A549 (cell line): ENCODE results near the gene WSB2.

Experiments used
- CEBPB ChIP-seq, 2 experiments: fragments of >200 bp in 1 of 2; sonication (Bioruptor Twin) in 1 of 2; formaldehyde crosslinking in 1 of 2; IDR thresholded peaks; 2 replicates each; pipeline ENCODE4 v1.6.1; 2012 to 2016
- CTCF ChIP-seq: fragments of >200 bp; sonication (Bioruptor Twin); formaldehyde crosslinking; IDR thresholded peaks from 3 replicates; pipeline ENCODE4 v1.5.1; 2016
- EHF ChIP-seq: fragments of 250-450 bp; sonication (Bioruptor Pico); IDR thresholded peaks from 2 replicates; pipeline ENCODE4 v1.5.0; 2020; ENCODE audit warnings: mild to moderate bottlenecking
- JUN ChIP-seq, 2 experiments: fragments of >200 bp; sonication (Bioruptor Twin); formaldehyde crosslinking; IDR thresholded peaks; 2 replicates in 1 of 2; 3 replicates in 1 of 2; pipeline ENCODE4 v1.6.1; 2016 to 2017
- KDM5A ChIP-seq: fragments of 200-600 bp; sonication (generic); IDR thresholded peaks from 2 replicates; pipeline ENCODE4 v1.6.1; 2016; ENCODE audit warnings: antibody characterized with exemption, mild to moderate bottlenecking
- POLR2A ChIP-seq: IDR thresholded peaks from 2 replicates; pipeline ENCODE4 v1.6.1; 2012; ENCODE audit warnings: mild to moderate bottlenecking, low read length

- TF ChIP-seq POLR2A = no peak
- TF ChIP-seq KDM5A = no peak
- TF ChIP-seq CEBPB (IDR thresholded peaks at IDR 0.05) = no peak
- TF ChIP-seq CTCF = no peak
- no peak for TF ChIP-seq EHF
- no peak for TF ChIP-seq JUN (IDR thresholded peaks at IDR 0.05)
Observed at GRCh38 chr12:118038137-118038536, 22.8 kb downstream of the WSB2 start.
